ENCODE measurements around the gene NTM.

Gene NTM

DNA sequence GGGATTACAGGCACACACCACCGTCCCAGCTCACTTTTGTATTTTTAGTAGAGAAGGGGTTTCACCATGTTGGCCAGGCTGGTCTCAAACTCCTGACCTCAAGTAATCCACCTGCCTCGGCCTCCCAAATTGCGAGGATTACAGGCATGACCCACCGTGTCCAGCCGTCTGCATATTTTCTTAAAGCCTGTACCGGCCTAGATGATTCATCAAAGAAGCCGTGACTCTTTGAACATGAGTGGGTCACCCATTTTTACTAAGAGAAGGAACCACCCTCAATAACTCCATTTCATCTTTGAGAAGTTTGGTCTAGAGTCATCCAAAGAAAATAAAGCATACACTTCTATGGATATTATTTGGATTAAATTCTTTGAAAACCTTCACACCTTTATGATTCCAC, 388.3 kb downstream of the NTM start:
- DNase-seq (ENCODE audit: extremely low read depth, low read depth): no peak
- TF ChIP-seq, protein P1, sequence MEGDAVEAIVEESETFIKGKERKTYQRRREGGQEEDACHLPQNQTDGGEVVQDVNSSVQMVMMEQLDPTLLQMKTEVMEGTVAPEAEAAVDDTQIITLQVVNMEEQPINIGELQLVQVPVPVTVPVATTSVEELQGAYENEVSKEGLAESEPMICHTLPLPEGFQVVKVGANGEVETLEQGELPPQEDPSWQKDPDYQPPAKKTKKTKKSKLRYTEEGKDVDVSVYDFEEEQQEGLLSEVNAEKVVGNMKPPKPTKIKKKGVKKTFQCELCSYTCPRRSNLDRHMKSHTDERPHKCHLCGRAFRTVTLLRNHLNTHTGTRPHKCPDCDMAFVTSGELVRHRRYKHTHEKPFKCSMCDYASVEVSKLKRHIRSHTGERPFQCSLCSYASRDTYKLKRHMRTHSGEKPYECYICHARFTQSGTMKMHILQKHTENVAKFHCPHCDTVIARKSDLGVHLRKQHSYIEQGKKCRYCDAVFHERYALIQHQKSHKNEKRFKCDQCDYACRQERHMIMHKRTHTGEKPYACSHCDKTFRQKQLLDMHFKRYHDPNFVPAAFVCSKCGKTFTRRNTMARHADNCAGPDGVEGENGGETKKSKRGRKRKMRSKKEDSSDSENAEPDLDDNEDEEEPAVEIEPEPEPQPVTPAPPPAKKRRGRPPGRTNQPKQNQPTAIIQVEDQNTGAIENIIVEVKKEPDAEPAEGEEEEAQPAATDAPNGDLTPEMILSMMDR (IDR thresholded peaks at IDR 0.05; ENCODE audit: low read depth, low read length): no peak

DNA sequence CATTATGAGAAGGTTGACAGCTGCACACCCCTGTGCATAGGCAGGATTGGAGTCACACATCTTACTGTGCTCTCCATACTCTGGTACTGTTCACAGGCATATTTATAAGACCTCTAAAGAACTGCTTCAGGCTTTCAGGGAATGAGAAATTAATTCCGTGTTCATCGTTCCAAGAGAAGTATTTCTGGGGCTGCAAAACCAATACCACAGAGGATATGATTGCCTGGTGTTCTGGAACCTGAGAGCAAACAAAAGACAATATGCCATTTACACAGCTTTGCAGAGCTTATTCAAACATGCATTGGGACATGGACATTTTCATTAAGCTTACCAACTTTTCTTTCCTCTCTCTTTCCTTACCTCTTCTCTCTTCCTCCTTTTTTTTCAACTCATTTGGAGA, 388.7 kb downstream of the NTM start:
- TF ChIP-seq, protein P1 (IDR thresholded peaks at IDR 0.05; ENCODE audit: low read depth, low read length): no peak
- DNase-seq (ENCODE audit: extremely low read depth, low read depth): no peak

DNA sequence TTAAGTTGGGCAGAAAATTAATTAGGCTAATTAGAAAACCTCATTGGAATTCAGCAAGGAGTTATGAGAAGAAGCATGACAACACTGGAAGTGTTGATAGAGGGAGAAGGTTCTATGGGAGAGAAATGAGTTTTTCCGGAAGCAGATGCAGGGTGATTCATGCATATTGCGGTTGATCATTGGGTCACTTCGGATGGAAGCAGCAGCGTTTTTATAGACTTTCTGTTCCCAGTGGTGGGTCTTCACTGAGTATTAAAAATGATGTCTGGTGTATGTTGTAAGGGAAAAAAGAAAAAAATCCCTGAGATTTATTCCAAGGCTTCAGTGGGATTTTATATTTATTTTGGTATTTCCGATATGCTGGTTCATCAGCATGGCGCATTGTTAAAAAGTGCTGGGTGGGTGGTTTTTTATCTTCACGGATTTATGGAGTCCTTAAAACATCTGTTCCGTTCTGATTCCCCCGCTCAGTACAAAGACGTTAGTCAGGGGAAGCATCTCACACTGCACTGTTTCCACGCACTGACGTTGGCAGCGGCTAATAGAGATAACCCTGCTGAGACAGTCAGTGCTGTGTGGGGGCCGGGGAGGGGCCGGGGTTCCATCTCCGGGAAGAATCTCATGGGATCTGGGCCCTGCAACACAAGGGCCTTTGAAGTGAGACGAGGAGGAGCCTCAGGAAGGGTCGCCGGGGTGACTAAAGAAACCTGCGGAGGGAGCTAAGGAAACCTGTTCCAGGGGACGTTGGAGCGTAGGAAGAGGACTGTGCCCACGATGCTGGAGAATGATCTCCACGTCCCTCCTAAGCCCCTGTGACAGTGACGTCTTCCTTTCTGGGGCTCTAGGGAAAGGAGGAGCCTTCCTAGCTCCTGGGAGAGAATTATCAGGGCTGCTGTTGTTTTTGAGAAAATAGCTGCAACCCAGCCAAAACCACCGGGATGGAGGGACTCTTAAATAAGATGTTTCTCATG, 390.0 kb downstream of the NTM start:
- no peak for DNase-seq (ENCODE audit: extremely low read depth, low read depth)

DNA sequence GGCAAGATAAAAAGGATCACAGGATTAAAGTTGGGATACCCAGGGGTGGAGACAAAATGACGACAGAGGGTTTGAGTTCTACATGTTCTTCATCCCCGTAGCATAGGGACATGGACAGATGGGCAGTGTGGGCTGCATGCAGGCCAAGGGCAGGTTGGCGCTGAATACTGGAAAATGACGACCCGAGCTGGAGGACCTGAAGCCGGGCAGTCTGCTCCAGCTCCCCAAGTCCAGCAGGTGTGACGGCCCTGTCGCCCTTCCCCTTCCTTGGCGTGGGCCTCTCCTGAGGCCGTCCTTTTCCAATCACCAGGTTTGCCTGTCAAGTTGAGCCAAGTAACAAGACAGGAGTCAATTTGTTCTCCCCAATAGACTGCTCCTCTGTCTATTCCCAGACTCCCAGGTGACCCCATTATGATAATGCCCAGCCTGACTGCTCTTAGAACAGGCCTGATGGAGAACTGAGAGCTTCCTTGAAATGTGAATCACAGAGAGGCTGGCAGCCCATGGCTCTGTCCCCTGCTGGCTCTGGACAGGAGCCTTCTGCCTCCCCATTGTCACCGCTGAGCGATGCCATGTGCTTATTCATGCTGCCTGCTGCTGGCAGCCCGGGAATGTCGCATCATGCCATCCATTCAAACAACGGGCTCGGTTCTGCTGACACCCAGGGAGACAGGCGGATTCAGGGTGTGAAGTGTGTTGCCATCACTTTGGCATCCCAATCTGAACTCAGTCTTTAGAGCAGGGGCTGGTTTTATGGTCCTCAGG, 392.1 kb downstream of the NTM start:
- DNase-seq (ENCODE audit: extremely low read depth, low read depth): no peak
- TF ChIP-seq, protein P1 (IDR thresholded peaks at IDR 0.05; ENCODE audit: low read depth, low read length): no peak

More for the DNA sequence above, 390.0 kb downstream of the NTM start:
- TF ChIP-seq, protein P1 (IDR thresholded peaks at IDR 0.05; ENCODE audit: low read depth, low read length): no peak

DNA sequence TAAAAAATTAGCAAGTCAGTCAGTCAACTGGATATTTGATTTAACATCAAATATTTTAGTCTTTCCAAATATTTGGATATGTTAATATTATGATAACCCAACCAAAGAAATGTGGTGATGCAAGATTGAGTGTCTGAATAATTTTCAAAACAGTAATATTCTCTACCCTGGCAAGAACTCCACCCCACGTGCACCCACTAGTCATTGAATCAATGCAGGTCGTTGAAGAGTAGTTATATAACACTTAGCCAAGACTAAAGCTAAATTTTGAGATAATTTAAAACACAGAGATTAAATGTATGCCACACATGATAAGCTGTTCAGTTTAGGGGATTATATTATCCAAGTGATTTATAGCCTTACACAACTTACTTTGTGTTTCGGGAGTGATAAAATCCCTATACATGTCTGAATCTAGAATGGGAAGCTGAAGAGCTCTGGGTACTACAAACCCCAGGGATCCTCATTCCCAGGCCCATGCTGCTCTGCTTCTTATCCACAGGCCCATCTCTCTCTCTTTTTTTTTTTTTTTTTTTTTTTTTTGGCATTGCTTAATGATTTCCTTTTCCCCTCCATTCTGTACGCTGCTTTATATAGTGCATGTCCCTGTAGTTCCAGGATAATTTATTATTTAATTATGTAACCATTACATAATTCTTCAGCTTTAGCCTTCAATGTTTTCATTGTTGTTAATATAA, 392.9 kb downstream of the NTM start:
- DNase-seq (ENCODE audit: extremely low read depth, low read depth): no peak
- TF ChIP-seq, protein P1 (IDR thresholded peaks at IDR 0.05; ENCODE audit: low read depth, low read length): no peak

DNA sequence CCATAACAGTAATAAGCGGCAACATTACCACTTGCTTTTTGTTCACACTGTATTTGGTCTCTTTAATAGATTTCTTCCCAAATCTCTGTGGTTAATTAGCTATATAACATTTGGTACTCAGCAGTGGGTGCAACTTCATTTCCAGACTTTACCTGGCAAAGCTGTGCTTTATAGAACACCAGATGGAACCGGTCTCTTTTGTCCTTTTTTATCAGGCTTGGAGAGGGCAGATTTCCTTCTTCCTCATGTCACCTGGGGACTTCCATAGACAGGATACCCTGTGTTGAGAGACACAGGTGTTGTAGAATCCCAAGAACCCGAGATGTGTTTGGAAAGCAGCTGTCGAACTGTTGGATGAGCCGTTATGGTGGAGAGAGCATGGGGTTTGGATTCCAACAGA, 393.7 kb downstream of the NTM start:
- DNase-seq (ENCODE audit: extremely low read depth, low read depth): no peak
- TF ChIP-seq, protein P1 (IDR thresholded peaks at IDR 0.05; ENCODE audit: low read depth, low read length): no peak

All from AG09319 (cell line).